ENCODE results near the gene MTHFD2L. TPM values are rescaled to one million over a fixed set of nuclear protein-coding genes. Genes with fewer than 3 reads are reported as not detected.
"Not testable (repeated sequence)": the region's sequence is repeated elsewhere in the genome, so short reads cannot be mapped to it uniquely, and the experiment has no call there.

Gene MTHFD2L
- polyA plus RNA-seq, 1 donor, result 15.2 TPM

DNA sequence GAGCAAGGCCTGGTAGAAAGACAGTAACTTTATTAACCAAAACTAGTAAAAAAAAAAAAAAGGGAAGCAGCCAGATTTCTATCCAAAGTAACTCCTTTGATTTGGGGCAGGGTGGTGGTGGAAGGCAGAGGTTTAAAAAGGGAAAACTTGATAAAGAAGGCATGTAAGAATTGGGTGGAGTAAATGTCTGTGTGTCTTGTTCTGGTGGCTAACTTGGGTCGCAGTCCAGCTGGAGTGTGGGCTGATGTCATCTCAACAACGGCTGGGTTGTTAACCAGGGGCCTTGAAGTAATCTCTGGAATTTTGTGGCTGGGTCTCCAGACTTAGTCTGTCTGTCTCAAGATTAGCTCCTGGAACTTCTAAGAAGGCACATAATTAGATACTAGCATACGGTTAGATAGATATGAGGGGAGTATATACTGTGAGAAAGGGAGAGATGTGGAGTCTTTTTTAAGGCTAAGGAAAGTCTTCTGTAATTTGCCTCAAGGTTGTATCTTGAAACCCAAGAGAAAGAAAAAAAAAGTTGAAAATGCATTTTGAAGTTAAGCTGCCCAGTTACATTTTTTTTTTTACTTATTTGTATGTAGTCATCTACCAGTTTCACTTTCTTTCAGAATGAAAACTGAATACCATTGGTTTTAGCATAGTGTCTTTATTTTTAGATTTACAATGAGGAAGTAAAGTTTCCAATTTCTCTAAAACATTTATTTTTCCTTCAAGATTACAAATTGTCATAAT is 48.3 kb downstream of the MTHFD2L start:
- H3K36me3 ChIP-seq (ENCODE audit: control insufficient read depth, insufficient read depth, low read length), result no peaks in the 10 kb centered on the region
- peak; percentile 18 to 59 for DNase-seq
- no peaks in the 10 kb centered on the region for H3K9me3 ChIP-seq (ENCODE audit: control insufficient read depth, low read depth, low read length)
- peak overlapping the region; percentile 51 for H3K27ac ChIP-seq (ENCODE audit: low read length)
- H3K4me3 ChIP-seq (ENCODE audit: low read length), result no peak overlapping the region
- WGBS (ENCODE audit: insufficient coverage, low lambda C conversion rate), result no CpG with 5 or more reads among the region's 3 CpGs
- H3K27me3 ChIP-seq (ENCODE audit: control insufficient read depth, insufficient read depth, low read length), result no peaks in the 10 kb centered on the region
- H3K4me1 ChIP-seq (ENCODE audit: control insufficient read depth, insufficient read depth, low read length), result peaks cover 21% of the 10 kb centered on the region

DNA sequence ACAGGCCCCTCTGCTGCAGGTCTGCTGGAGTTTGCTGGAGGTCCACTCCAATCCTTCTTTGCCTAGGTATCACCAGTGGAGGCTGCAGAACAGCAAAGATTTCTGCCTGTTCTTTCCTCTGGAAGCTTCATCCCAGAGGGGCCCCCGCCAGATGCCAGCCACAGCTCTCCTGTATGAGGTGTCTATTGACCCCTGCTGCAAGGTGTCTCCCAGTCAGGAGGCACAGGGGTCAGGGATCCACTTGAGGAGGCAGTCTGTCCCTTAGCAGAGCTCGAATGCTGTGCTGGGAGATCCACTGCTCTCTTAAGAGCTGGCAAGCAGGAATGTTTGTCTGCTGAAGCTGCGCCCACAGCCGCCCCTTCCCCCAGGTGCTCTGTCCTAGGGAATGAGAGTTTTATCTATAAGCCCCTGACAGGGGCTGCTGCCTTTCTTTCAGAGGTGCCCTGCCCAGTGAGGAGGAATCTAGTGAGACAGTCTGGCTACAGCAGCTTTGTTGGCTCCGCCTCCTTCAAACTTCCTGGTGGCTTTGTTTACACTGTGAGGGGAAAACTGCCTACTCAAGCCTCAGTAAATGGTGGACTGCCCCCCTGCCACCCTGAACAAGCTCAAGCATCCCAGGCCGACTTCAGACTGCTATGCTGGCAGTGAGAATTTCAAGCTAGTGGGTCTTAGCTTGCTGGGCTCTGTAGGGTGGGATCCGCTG is 56.7 kb downstream of the MTHFD2L start:
- H3K4me1 ChIP-seq (ENCODE audit: control insufficient read depth, insufficient read depth, low read length); H3K4me3 ChIP-seq (ENCODE audit: low read length); H3K27ac ChIP-seq (ENCODE audit: low read length); H3K9me3 ChIP-seq (ENCODE audit: control insufficient read depth, low read depth, low read length); H3K36me3 ChIP-seq (ENCODE audit: control insufficient read depth, insufficient read depth, low read length); H3K27me3 ChIP-seq (ENCODE audit: control insufficient read depth, insufficient read depth, low read length): not testable (repeated sequence)
- no CpG with 5 or more reads among the region's 7 CpGs for WGBS (ENCODE audit: insufficient coverage, low lambda C conversion rate)
- peak in 1 of 2 donors; percentile 14 for DNase-seq

- not testable (repeated sequence) for H3K36me3 ChIP-seq (ENCODE audit: control insufficient read depth, insufficient read depth, low read length); H3K4me3 ChIP-seq (ENCODE audit: low read length); H3K27ac ChIP-seq (ENCODE audit: low read length); H3K27me3 ChIP-seq (ENCODE audit: control insufficient read depth, insufficient read depth, low read length); H3K9me3 ChIP-seq (ENCODE audit: control insufficient read depth, low read depth, low read length); DNase-seq; H3K4me1 ChIP-seq (ENCODE audit: control insufficient read depth, insufficient read depth, low read length)
- no CpG with 5 or more reads among the region's 7 CpGs for WGBS (ENCODE audit: insufficient coverage, low lambda C conversion rate)
Measured at GRCh38 chr4:74215236-74215635, 57.3 kb downstream of the MTHFD2L start.

DNA sequence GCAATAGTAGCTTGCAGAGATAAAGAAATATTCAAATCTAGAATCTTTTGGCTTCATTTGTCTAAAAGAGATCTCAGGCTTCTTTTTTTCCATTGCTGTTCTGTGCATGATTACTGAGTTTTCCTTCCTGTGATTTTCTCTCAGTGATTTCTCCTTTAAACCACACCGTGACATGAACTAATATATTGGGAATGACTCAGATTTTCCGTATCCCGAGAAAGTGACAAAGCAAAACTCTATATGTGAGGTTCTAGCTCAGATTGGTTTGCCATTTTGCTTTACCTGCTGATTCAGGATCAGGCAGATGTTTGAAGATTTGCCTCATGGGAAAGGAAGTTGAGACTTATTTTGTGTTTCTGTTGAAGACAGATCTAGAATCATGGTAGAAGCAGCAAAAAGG is 59.4 kb downstream of the MTHFD2L start:
- no peak overlapping the region for H3K4me3 ChIP-seq (ENCODE audit: low read length)
- no peak for DNase-seq
- 100% methylated on average over 1 of the region's 3 CpGs for WGBS (ENCODE audit: insufficient coverage, low lambda C conversion rate)

GRCh38 chr4:74218201-74218600 is 60.3 kb downstream of the MTHFD2L start:
- WGBS (ENCODE audit: insufficient coverage, low lambda C conversion rate), result 100% methylated on average over 3 of the region's 4 CpGs
- no peaks in the 10 kb centered on the region for H3K4me1 ChIP-seq (ENCODE audit: control insufficient read depth, insufficient read depth, low read length)
- no peaks in the 10 kb centered on the region for H3K36me3 ChIP-seq (ENCODE audit: control insufficient read depth, insufficient read depth, low read length)
- H3K27ac ChIP-seq (ENCODE audit: low read length), result no peak overlapping the region
- no peak overlapping the region for H3K4me3 ChIP-seq (ENCODE audit: low read length)
- H3K27me3 ChIP-seq (ENCODE audit: control insufficient read depth, insufficient read depth, low read length), result no peaks in the 10 kb centered on the region
- H3K9me3 ChIP-seq (ENCODE audit: control insufficient read depth, low read depth, low read length), result no peaks in the 10 kb centered on the region
- DNase-seq, result no peak

More for the DNA sequence above, 59.4 kb downstream of the MTHFD2L start:
- Histone ChIP-seq H3K9me3 (ENCODE audit: control insufficient read depth, low read depth, low read length) (no peaks in the 10 kb centered on the region), H3K27me3 (ENCODE audit: control insufficient read depth, insufficient read depth, low read length) (no peaks in the 10 kb centered on the region), H3K4me1 (ENCODE audit: control insufficient read depth, insufficient read depth, low read length) (no peaks in the 10 kb centered on the region), H3K27ac (ENCODE audit: low read length) (no peak overlapping the region), H3K36me3 (ENCODE audit: control insufficient read depth, insufficient read depth, low read length) (no peaks in the 10 kb centered on the region)

GRCh38 chr4:74219240-74219639 is 61.3 kb downstream of the MTHFD2L start:
- no peak overlapping the region for H3K27ac ChIP-seq (ENCODE audit: low read length)
- no peaks in the 10 kb centered on the region for H3K36me3 ChIP-seq (ENCODE audit: control insufficient read depth, insufficient read depth, low read length)
- H3K9me3 ChIP-seq (ENCODE audit: control insufficient read depth, low read depth, low read length), result no peaks in the 10 kb centered on the region
- H3K4me3 ChIP-seq (ENCODE audit: low read length), result no peak overlapping the region
- no peaks in the 10 kb centered on the region for H3K27me3 ChIP-seq (ENCODE audit: control insufficient read depth, insufficient read depth, low read length)
- DNase-seq, result no peak
- H3K4me1 ChIP-seq (ENCODE audit: control insufficient read depth, insufficient read depth, low read length), result no peaks in the 10 kb centered on the region
- WGBS (ENCODE audit: insufficient coverage, low lambda C conversion rate), result 67% methylated on average over 1 of the region's 2 CpGs

DNA sequence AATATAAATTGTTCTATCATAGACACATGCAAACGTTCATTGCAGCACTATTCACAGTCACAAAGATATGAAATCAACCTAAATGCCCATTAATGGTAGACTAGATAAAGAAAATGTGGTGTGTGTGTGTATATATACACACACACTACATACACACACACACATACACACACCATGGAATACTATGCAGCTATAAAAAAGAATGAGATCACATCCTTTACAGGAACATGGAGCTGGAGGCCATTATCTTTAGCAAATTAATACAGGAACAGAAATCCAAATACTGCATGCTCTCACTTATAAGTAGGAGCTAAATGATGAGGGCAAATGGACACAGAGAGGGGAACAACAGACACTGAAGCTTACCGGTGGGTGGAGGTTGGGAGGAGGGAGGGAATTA is 65.2 kb downstream of the MTHFD2L start:
- Histone ChIP-seq H3K27ac (ENCODE audit: low read length) (no peak overlapping the region), H3K36me3 (ENCODE audit: control insufficient read depth, insufficient read depth, low read length) (no peaks in the 10 kb centered on the region), H3K4me1 (ENCODE audit: control insufficient read depth, insufficient read depth, low read length) (no peaks in the 10 kb centered on the region), H3K4me3 (ENCODE audit: low read length) (no peak overlapping the region), H3K9me3 (ENCODE audit: control insufficient read depth, low read depth, low read length) (no peaks in the 10 kb centered on the region), H3K27me3 (ENCODE audit: control insufficient read depth, insufficient read depth, low read length) (no peaks in the 10 kb centered on the region)
- DNase-seq, result no peak
- 100% methylated on average over 1 of the region's 2 CpGs for WGBS (ENCODE audit: insufficient coverage, low lambda C conversion rate)

- H3K4me1 ChIP-seq (ENCODE audit: control insufficient read depth, insufficient read depth, low read length), result no peaks in the 10 kb centered on the region
- no peak overlapping the region for H3K4me3 ChIP-seq (ENCODE audit: low read length)
- DNase-seq, result no peak
- H3K36me3 ChIP-seq (ENCODE audit: control insufficient read depth, insufficient read depth, low read length), result no peaks in the 10 kb centered on the region
- H3K9me3 ChIP-seq (ENCODE audit: control insufficient read depth, low read depth, low read length), result no peaks in the 10 kb centered on the region
- no peaks in the 10 kb centered on the region for H3K27me3 ChIP-seq (ENCODE audit: control insufficient read depth, insufficient read depth, low read length)
- H3K27ac ChIP-seq (ENCODE audit: low read length), result no peak overlapping the region
- 100% methylated on average over 1 of the region's 1 CpG for WGBS (ENCODE audit: insufficient coverage, low lambda C conversion rate)
Measured at GRCh38 chr4:74223801-74224200, 65.9 kb downstream of the MTHFD2L start.

- Histone ChIP-seq H3K27me3 (ENCODE audit: control insufficient read depth, insufficient read depth, low read length) (no peaks in the 10 kb centered on the region), H3K4me3 (ENCODE audit: low read length) (no peak overlapping the region), H3K4me1 (ENCODE audit: control insufficient read depth, insufficient read depth, low read length) (no peaks in the 10 kb centered on the region), H3K36me3 (ENCODE audit: control insufficient read depth, insufficient read depth, low read length) (no peaks in the 10 kb centered on the region), H3K9me3 (ENCODE audit: control insufficient read depth, low read depth, low read length) (no peaks in the 10 kb centered on the region), H3K27ac (ENCODE audit: low read length) (no peak overlapping the region)
- no CpG with 5 or more reads among the region's 4 CpGs for whole genome bisulfite sequencing (ENCODE audit: insufficient coverage, low lambda C conversion rate)
- DNase-seq, result peak; percentile 43 to 46
Measured at GRCh38 chr4:74228691-74229640, 71.0 kb downstream of the MTHFD2L start.

DNA sequence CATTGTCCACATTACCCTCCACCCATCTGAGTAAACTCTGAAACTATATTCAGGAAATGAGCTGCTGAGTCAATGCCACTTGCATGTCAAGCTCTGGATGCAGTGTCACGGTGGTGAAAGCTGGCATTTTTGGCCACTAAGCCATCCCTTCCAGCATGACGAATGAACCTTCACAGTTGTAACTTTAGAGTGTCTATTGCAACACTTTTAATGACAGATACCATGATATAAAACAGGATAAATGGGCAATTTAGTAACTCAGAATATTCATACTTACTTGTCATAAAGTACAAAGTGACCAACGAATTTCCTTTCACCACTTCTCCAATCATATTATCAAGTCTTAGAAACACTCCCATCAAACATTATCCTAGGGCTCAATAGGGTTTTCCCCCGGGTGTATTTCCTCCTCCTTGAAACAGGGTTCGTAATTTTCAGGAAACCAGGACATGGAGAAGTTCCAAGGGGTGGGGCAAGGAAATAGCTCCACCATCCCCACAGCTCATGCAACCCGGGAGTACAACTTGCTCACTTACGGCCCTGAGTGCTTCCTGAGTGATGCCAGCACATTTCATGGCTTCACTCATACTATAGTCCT is 73.1 kb downstream of the MTHFD2L start:
- no CpG with 5 or more reads among the region's 7 CpGs for whole genome bisulfite sequencing (ENCODE audit: insufficient coverage, low lambda C conversion rate)
- no peak for DNase-seq
- no peak overlapping the region for H3K4me3 ChIP-seq (ENCODE audit: low read length)
- H3K9me3 ChIP-seq (ENCODE audit: control insufficient read depth, low read depth, low read length), result no peaks in the 10 kb centered on the region
- no peak overlapping the region for H3K27ac ChIP-seq (ENCODE audit: low read length)
- no peaks in the 10 kb centered on the region for H3K36me3 ChIP-seq (ENCODE audit: control insufficient read depth, insufficient read depth, low read length)
- H3K4me1 ChIP-seq (ENCODE audit: control insufficient read depth, insufficient read depth, low read length), result no peaks in the 10 kb centered on the region
- H3K27me3 ChIP-seq (ENCODE audit: control insufficient read depth, insufficient read depth, low read length), result no peaks in the 10 kb centered on the region
